GM18511 (cell line): ENCODE data around the gene MALRD1.

ENCODE experiments used
- ATAC-seq: cut with Tn5 transposase; IDR thresholded peaks from one replicate; pipeline ENCODE4 v1.9.1; 2021; ENCODE audit warnings: mild to moderate bottlenecking, moderate library complexity; ENCODE audit not compliant: unreplicated experiment

The MALRD1 gene

DNA sequence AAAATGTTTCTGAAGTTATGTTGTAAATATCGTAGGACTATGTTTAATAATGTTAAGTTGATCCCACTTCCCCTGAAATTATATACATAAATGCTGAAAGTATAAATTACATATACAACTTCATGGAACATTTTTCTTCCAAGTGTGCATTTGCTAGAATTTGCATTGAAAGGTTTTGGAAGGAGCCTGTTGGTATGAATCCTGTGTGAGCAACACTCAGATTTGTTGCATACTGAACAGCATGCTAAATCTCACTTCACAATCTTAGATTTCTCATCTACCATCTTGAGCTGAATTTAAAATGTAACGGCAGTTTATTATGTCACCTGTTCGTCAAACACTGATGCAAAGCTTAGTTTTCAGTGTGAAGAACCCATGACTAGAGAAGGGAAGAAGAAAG is 172.6 kb downstream of the MALRD1 start:
- ATAC-seq, result no peak

DNA sequence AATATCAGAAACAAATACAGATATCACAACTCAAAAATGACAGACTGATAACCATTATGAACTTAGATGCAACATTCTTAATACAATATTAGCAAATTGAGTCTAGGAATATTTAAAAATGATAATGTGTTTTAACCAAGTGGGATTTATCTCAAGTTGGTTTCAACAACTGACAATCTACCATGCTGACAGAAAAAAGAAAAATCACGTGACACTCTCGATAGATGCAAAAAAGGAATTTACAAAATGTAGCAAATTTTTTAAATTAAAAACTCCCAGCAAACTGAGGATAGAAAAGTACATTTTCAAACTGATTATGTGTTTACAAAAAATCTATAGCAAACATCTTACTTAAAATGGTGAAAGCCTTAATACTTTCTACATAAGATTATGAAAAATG is 177.4 kb downstream of the MALRD1 start:
- no peak for ATAC-seq

DNA sequence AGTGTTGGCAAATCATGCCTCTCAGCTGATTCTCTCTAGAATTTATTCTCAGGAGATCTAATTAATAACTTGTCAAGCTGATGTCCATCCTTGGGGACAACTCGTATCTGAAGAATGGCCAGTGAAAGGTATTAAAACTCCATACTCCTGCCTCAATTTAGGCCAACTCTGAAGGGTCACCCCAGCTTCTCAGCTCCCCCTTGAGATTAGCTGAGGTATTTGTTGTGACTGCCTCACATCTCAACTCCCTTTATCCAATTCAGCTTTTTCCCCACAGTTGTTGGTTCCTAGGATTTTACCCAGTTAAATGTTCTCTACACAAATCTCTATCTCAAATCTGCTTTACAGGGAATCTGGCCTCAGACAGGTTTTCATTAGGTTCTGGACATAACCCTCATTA is 182.4 kb downstream of the MALRD1 start:
- ATAC-seq, result no peak

DNA sequence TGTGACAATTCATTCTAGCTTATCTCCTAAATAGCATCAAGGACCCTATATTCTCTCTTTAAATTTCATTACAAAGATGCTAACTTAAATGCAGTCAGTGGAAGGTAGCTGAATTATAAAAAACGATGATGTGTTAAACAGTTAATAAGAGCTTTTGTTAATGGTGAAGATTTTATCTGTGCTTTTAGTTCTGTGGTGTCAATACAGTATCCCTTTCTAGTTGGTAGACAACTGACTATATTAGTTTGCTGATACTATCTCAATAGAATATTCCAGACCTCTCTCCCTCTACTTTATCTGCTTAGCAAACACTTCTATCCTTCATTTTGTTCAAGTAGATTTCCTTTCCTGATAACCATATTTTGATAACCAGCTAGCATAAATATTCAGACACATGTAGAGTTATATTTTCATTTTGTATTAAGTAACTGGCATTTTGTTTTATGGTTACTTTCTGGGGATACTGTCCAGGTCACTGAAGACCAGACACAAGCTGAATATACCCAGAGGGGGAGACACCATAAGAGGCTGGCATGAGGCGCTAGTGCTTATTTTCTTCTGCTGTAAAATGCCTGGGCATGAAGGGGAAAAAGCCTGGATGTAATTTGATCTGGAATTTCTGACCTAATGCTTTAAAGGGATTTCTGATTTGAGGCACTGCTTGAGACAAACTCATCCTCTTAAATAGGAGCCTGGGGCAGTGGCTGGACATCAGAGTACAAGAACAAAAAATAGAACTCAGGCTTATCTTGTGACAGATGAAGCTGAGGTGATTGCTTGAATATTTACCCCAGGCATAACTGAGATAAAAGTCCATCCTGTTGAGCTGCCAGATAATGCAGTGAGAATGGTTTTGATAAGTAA is 197.5 kb downstream of the MALRD1 start:
- ATAC-seq, result no peak

DNA sequence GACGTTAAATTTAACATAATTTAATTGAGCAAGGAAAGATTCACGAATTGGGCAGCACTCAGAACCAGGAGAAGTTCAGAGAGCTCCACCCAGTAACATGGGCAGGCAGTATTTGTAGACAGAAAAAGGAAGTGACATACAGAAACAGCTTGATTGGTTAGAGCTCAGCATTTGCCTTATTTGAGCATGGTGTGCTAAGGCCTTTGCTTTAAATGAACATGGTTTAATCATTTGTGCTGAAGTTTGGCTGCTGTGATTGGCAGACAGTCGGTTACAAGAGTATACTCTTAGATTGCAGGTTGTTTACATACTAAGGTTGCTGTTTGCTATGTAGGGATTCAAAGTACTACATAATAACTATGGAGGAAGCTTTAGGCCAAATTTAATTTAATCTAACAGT is 199.2 kb downstream of the MALRD1 start:
- no peak for ATAC-seq

DNA sequence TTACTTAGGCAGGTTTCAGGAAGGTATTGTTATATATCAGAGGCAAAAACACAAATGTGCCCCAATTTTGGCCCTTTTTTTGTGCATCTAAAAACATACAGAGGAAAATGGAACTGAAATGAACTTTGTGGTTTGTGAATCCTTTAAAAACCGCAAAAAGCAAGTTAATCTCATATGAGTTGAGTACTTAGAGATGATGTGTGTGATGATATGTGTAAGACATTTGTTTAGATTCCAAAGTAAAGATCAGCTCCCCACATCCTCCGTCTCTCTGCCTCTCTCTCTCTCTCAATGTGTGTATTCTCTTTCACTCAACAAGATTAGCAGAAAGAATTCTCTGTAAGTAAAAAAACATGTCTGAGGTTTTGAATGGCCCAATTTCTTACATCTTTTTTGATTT is 201.9 kb downstream of the MALRD1 start:
- ATAC-seq, result no peak

DNA sequence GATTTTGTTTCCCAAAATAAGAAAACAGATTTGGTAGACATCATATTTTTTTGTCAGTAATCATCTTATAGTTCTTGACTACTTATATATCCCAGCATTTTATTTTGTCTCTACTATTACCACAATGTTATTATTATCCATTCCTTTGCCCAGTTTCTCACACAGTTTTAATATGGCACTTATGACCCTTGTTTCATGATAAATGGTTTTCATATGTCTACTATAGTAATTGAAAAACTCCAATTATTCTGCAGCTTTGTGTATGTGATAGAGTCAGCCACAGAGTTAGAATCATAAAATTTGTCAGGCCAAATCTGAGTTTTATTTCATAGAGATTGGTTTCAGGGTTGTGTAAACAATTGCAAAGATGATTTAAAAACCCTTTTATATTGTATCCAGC is 203.9 kb downstream of the MALRD1 start:
- ATAC-seq, result no peak

DNA sequence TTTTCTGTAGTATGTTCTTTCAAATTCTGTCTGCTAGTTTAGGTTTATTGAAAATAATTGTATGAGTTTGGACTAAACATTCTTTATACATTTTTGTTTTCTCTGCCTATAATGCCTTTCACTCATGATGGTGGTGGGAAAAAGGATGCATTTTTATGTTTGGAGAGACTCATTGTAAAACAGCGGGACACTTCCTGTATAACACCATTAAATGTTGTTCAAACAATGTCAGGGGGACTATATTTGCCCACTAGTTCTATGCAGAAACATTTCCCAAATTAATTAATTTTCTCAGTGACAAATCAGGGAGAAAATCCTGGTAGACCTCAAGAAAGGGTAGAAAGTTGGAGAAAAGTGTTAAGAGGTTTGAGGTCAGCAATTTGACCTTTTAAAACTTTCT is 207.7 kb downstream of the MALRD1 start:
- no peak for ATAC-seq

DNA sequence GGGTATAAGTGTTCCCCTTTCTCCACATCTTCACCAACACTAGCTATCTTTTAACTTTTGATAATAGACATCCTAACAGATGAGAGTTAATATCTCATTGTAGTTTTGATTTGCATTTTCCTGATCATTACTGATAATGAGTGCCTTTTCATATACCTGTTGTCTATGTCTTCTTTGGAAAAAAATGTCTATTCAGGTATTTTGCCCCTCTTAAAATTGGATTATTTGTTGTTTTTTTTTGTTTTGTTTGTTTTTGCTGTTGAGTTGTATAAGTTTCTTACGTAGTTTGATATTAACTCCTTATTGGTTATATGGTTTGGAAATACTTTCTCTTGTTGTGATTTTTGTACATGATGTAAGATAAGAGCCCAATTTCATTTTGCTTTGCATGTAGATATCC is 214.7 kb downstream of the MALRD1 start:
- no peak for ATAC-seq

DNA sequence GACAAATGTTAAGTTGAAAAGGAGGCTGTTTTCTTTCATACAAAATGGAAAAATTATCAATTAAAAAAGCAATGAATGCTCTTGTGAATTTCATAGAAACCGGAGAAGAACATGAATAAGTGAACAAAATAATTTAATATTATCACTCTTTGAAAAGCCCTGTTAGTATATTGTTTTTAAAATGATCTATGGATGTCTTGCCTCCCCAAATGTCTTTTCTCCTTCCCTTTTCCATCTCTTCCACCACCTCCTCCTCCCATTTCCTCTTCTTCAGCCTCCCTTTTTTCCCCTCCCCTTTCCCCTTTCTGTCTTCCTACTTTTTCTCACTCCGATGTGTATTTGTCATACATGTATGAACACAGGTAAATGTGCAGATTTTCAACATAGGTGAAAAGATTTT is 234.7 kb downstream of the MALRD1 start:
- no peak for ATAC-seq

DNA sequence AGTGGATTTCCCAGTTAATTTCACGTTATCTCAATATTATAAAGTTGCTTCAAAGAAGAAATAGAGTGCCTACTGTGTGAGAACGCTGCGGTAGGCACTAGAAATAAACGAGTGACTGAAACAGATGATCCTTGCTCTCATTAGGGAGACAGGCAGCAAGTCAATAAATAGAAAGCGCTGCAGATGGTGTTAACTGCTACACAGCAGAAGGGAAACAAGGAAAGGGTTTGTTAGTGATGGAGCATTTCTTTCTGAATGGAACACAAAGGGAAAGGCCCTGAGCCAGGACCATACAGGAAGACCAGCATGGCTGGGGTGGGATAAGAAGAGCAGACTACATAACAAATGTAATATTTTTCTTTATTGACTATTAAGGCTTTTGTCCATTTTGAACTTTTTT is 235.2 kb downstream of the MALRD1 start:
- no peak for ATAC-seq

DNA sequence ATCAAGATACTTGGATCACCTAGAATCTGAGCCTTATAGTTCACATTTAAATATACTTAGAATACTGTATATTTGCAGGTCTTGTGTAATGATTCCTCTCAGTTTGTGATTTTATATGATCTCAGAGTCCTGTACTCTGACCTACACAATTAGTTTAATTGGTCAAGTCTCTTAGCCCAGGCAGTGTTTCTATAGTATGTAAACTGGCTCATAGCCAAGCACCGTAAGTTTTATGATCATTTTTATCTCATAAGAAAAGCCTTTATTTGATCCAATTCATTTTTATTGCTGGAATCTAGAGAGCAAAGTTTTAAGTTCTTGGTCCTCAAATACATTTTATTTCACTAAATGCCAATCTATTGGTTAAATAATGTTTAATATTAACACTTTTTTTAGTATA is 242.2 kb downstream of the MALRD1 start:
- ATAC-seq, result no peak

DNA sequence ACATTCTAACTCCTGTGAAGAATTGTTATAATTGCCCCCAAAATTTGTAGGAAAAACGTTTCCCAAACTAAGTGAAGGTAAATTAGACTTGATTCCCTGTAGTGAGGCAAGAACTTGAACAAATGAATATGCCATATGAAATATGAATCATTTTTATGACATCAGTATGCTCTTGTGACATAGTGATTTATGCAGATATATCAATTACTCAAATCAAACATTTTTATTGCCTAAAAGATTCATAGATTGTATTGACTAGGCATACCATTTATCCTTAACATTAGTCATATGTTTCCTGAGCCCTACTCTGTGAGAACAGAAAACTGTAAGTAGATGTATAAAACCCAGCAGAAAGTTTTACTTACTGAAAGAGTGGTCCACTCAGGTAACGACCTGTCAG is 245.6 kb downstream of the MALRD1 start:
- ATAC-seq, result no peak

DNA sequence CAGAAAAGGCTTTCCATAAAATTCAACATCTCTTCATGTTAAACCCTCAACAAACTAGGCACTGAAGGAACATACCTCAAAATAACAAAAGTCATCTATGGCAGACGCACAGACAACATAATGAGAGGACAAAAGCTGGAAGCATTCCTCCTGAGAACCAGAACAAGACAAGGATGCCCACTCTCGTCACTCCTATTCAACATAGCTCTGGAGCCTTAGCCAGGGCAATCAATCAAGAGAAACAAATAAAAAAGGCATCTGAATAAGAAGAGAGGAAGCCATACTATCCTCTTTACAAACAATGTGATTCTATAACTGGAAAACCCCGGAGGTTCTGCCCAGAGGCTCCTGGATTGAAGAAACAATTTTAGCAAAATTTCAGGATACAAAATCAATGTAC is 251.0 kb downstream of the MALRD1 start:
- ATAC-seq, result no peak

DNA sequence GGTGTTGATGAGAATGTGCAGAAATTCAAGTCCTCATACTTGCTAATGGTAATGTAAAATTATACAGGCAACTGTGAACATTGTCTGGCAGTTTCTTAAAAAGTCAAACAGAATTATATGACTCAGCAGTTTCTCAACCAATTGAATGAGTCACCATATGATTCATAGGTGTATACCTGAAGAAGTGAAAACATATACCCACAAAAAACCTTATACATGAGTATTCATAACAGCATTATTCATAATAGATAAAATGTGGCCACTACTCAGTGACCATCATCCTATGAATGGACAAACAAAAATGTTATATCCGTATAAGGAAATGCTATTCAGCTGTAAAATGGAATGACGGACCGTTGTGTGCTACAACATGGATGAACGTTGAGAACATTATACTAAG is 253.5 kb downstream of the MALRD1 start:
- ATAC-seq, result no peak

DNA sequence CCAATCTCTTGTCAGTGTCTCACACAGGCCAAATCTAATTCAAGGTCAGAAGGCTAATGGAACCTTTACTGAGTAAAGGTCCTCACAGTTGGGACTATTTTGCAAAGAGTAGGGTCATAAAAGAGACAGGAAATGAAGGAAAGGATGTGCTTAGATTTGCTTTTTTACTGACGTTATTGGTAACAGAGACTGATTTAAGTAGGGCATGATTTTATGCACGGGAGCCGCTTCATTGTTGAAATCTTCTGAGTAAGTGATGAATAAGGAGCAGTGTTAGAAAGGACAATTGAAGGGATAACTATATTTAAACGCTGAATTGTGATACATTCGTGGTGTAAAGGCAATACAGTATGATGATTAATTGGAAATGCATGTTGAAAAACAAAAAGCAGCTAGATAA is 261.5 kb downstream of the MALRD1 start:
- ATAC-seq, result no peak

DNA sequence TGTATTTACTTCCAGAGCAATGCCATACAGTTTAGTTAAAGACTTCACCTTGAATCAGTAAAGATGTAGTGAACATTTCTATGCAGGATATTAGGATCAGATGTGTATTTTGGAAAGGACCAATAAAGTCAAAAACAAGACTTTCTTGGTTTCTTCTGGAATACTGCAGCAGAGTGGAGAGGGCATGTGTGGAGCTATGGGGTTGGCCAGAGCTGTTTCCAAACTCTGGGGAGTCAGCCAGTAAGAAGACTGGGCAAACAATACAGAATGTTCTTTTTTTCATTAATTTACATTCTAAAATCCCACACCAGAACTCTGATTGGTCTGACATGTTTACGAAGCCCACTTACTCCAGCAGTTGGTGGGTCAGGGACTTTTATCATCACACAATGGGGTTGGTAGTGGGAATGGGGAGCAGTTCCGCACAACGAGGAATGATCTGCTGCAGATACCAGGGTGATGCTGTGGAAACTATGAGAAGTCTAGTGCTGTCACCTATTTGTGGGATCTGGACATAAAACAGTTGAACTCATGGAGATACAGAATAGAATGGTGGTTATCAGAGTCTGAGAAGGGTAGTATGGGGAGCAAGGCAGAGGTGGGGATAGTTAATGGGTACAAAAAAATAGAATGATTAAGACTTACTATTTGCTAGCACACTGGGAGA is 267.7 kb downstream of the MALRD1 start:
- ATAC-seq, result no peak

DNA sequence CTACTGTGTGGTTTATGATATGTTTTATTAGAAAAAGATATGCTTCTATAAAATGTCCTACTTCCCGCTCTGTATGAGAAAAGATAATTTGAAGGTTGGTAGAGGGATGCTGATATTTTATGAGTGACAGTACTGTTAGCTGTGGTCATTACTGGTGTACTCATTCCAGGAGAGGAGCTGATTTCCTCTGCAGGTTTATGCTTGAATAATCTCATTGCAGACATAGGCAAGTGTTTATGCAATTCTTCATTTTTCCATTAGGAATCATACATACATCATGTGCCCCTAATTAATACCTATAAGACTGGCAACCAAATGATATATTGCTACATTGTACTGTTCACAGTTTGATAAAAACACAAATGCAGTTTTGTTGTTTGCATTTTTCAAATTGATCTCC is 269.4 kb downstream of the MALRD1 start:
- ATAC-seq, result no peak

DNA sequence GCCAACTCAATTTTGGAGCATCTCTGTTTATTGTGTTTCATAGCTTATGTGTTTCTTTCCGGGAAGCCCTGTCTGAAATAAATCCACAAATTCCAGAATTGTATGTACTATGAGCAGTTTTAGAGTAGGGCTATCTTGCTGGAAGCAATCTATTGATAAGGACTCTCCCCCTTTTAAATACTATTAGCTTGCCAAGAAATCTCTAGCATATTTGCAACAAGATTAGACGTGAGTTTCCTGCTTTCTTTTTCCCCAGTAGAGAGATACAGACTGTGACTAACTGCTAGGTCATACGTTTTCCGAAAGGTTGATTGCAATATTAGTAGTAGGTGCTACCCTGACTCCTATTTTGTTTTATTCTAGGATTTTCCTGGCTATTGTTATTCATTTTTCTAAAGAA is 277.0 kb downstream of the MALRD1 start:
- ATAC-seq, result no peak

DNA sequence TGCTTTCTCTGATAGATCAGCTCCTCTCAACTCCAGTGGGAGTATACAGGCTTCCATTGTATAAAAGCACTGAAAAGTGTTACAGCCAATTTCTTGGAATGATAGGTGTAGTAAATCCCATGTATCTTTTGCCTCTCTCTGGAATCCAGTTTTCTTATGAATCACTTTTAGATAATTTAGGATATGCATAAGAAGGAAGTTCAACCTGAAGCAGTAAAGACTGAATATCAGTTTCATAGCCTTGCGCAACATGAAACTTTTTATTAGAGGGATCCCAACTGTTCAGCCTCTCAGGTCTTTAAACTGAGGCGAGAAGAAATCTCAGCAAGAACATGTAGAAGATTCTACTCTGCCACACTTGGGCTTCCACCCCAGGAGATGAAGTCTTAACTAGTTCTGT is 280.0 kb downstream of the MALRD1 start:
- ATAC-seq, result no peak

DNA sequence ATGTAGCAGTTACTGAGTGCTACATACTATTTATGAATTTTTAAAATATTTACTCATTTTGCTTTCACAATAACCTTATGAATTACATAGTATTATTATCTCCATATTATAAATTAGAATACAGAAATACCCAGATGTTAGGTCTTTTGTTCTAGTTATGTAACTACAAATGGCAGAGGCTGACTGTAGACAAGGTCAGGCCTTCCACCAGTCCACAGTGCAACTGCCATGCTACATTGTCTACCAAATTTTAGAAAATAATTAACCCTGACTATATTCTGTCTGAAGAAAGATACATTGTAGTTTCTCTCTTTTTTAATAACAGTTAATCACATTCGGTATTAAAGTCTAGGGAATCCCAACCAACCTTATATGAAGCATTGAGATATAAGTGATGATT is 280.9 kb downstream of the MALRD1 start:
- ATAC-seq, result no peak

DNA sequence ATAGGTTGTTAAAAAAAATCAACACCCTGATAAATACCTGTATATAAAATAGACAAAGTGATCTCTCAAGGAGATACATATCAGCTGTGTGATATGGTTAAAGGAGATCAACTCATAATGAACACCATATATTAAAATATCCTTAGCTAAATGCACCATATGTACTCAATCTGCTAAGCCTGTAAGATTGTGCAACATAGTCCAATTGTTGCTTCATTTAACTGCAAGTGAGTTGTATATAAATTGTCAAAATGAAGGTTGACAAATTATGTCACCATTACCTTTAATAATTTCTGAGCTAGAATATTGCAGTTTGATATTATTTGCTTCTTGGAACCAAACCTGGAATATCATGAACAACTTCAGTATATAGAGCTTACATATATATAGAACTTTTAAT is 283.7 kb downstream of the MALRD1 start:
- ATAC-seq, result no peak

DNA sequence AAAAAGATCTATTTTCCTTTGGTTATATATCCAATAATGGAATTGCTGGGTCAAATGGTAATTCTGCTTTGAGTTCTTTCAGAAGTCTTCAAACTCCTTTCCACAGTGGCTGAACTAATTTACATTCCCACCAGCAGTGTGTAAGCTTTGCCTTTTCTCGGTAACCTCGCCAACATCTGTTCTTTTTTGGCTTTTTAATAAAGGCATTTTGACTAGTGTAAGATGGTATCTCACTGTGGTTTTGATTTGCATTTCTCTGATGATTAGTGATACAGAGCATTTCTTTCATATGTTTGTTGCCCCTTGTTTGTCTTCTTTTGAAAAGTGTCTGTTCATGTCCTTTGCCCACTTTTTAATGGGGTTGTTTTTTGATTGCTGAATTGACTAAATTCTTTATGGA is 285.0 kb downstream of the MALRD1 start:
- ATAC-seq, result no peak
